MCF 10A (cell line): ENCODE data around the gene ZNF343. TPM values are rescaled to one million over a fixed set of nuclear protein-coding genes. Genes with fewer than 3 reads are reported as not detected.

Experiments used
- BruUV-seq: library from RNA; stranded (reverse); fragments of 400-500 nt; replicated peaks from 2 replicates; lab custom pipeline; 2021; lab: Mats Ljungman, UMichigan
- CTCF ChIA-PET: fragments of 300-600 bp; sonication (Branson Sonifier 250); formaldehyde crosslinking; extraction: SDS; loops from one replicate; lab custom pipeline; 2021; ENCODE audit warnings: antibody characterized with exemption, inconsistent platforms; lab: Yijun Ruan, JAX
- POLR2A ChIA-PET: fragments of 300-600, 350-650 bp; sonication (Branson Sonifier 250); formaldehyde crosslinking; extraction: SDS; loops from one replicate; lab custom pipeline; 2020; ENCODE audit warnings: antibody characterized with exemption, inconsistent platforms; lab: Yijun Ruan, JAX
- DNase-seq: peaks from one replicate; pipeline ENCODE4 v3.0.0-alpha.2; 2018; ENCODE audit not compliant: unreplicated experiment
- H3K27ac Mint-ChIP-seq: one replicate; pipeline ENCODE4 v1.8.0; 2022; ENCODE audit warnings: mild to moderate bottlenecking, low read depth, mixed read lengths; ENCODE audit not compliant: unreplicated experiment
- H3K27me3 Mint-ChIP-seq: one replicate; pipeline ENCODE4 v1.8.0; 2022; ENCODE audit warnings: mixed read lengths; ENCODE audit not compliant: insufficient read depth, unreplicated experiment
- H3K36me3 Mint-ChIP-seq: one replicate; pipeline ENCODE4 v1.8.0; 2022; ENCODE audit warnings: mild to moderate bottlenecking, moderate library complexity, mixed read lengths; ENCODE audit not compliant: insufficient read depth, unreplicated experiment
- H3K4me1 Mint-ChIP-seq: one replicate; pipeline ENCODE4 v1.8.0; 2022; ENCODE audit warnings: mixed read lengths; ENCODE audit not compliant: insufficient read depth, unreplicated experiment
- H3K4me3 Mint-ChIP-seq: one replicate; pipeline ENCODE4 v1.8.0; 2022; ENCODE audit warnings: mild to moderate bottlenecking, moderate library complexity, mixed read lengths; ENCODE audit not compliant: unreplicated experiment
- H3K9me3 Mint-ChIP-seq: one replicate; pipeline ENCODE4 v1.8.0; 2022; ENCODE audit warnings: mixed read lengths; ENCODE audit not compliant: unreplicated experiment
- intact Hi-C: fragments of 100-400 bp; cut with micrococcal nuclease; formaldehyde crosslinking; loops from 2 replicates; pipeline ENCODE4 v1.14.1; 2022
- total RNA-seq: library from RNA; stranded (reverse); gene quantifications from 2 replicates; pipeline ENCODE4 v1.2.3, GENCODE V29; 2022
- TF ChIP-seq, protein P1 (sequence below): fragments of 200-600 bp; IDR thresholded peaks from one replicate; pipeline ENCODE4 v1.8.0; 2022; ENCODE audit warnings: antibody characterized with exemption, mild to moderate bottlenecking; ENCODE audit not compliant: unreplicated experiment

The ZNF343 gene
- total RNA-seq, 1 experiment from 2014 or later, result 16.6 TPM

DNA sequence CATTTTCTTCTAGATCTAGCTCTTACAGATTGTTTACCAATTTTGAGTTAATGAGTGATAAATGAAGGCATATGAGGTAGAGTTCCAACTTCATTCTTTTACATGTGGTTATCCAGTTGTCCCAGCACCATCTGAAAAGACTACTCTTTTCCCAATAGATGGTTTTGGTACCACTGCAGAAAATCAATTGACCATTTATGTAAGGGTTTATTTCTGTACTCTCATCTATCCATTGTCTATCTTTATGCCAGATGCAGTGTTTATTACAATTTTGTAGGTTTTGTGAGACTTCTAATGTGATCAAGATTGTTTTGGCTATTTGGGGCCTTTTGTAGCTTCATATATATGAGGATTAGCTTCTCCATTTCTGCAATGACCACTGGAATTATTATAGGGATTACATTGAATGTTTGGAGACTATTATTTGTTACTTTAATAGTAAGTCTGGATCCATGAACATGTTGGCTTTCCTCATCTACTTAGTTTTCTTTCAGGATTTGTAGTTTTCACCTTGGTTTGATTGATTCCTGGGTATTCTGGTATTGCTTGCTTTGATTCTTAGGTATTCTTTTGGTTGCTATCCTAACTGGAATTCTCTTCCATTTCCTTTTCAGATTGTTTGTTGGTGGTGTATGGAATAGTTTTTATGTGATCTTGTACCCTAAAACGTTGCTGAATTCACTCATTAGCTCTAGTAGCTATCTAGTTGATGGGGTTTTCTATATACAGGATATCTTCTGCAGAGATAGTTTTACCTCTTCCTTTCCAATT, 48.5 kb downstream of the ZNF343 start:
- H3K27me3 Mint-ChIP-seq, result no peaks in the 10 kb centered on the region
- intact Hi-C loops, result loop anchor here (10.0 kb wide), 2 partner anchors 55 to 495 kb away; no protein-coding TSS in a partner anchor
- H3K4me3 Mint-ChIP-seq, result no peak overlapping the region
- no peak overlapping the region for H3K27ac Mint-ChIP-seq
- peaks cover 55% of the 10 kb centered on the region for H3K36me3 Mint-ChIP-seq
- DNase-seq, result no peak
- BruUV-seq, result TSS peak; percentile 1
- POLR2A ChIA-PET, result interaction anchor here (1.3 to 3.4 kb wide), 2 partner anchors 8 to 9 kb away, joined by 3 to 28 read pairs; partner anchors contain the start of gene SNRPB
- no peaks in the 10 kb centered on the region for H3K4me1 Mint-ChIP-seq
- no peaks in the 10 kb centered on the region for H3K9me3 Mint-ChIP-seq
- TF ChIP-seq, protein P1, sequence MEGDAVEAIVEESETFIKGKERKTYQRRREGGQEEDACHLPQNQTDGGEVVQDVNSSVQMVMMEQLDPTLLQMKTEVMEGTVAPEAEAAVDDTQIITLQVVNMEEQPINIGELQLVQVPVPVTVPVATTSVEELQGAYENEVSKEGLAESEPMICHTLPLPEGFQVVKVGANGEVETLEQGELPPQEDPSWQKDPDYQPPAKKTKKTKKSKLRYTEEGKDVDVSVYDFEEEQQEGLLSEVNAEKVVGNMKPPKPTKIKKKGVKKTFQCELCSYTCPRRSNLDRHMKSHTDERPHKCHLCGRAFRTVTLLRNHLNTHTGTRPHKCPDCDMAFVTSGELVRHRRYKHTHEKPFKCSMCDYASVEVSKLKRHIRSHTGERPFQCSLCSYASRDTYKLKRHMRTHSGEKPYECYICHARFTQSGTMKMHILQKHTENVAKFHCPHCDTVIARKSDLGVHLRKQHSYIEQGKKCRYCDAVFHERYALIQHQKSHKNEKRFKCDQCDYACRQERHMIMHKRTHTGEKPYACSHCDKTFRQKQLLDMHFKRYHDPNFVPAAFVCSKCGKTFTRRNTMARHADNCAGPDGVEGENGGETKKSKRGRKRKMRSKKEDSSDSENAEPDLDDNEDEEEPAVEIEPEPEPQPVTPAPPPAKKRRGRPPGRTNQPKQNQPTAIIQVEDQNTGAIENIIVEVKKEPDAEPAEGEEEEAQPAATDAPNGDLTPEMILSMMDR, result no peak
- CTCF ChIA-PET, result interaction anchor here (1.6 to 1.8 kb wide), 3 partner anchors 8 to 494 kb away, joined by 5 to 13 read pairs (median 9); no protein-coding TSS in a partner anchor

DNA sequence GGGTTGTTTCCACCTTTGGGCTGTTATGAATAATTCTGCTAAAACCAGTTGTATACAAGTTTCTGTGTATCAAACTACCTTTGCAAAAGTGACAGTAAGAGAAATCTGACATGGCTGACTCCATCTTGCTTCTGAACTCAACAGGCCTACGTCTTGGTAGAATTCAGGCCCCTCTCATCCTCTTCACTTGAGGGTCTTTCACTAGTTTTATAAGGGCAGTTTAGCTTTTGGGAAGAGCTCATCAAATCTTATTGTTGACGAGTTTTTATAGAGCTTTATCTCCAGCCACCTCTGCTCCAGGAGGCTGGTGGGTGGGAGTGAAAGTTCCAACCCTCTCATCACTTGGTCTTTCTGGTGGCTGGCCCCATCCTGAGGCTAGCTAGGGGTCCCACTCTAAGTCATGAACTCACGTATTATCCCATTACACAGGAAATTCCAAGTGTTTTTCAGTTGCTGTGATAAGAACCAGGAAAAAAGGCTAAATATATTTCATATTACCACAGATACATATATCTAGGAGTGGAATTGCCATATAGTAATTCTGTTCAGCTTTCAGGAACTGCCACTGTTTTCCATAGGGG, 49.7 kb downstream of the ZNF343 start:
- ChIA-PET POLR2A (interaction anchor here (0.9 to 3.4 kb wide), 2 partner anchors 10 to 247 kb away, joined by 3 to 28 read pairs; partner anchors contain the start of gene SNRPB), CTCF (interaction anchor here (1.6 to 2.5 kb wide), 2 partner anchors 9 to 493 kb away, joined by 5 to 13 read pairs; no protein-coding TSS in a partner anchor)
- Mint-ChIP-seq H3K4me1 (no peaks in the 10 kb centered on the region), H3K4me3 (no peak overlapping the region), H3K27me3 (no peaks in the 10 kb centered on the region), H3K9me3 (no peaks in the 10 kb centered on the region), H3K36me3 (peaks cover 44% of the 10 kb centered on the region), H3K27ac (no peak overlapping the region)
- no peak for DNase-seq
- BruUV-seq, result no TSS peak
- TF ChIP-seq, protein P1, result no peak
- intact Hi-C loops, result loop anchor here (10.0 kb wide), 2 partner anchors 54 to 494 kb away; no protein-coding TSS in a partner anchor

DNA sequence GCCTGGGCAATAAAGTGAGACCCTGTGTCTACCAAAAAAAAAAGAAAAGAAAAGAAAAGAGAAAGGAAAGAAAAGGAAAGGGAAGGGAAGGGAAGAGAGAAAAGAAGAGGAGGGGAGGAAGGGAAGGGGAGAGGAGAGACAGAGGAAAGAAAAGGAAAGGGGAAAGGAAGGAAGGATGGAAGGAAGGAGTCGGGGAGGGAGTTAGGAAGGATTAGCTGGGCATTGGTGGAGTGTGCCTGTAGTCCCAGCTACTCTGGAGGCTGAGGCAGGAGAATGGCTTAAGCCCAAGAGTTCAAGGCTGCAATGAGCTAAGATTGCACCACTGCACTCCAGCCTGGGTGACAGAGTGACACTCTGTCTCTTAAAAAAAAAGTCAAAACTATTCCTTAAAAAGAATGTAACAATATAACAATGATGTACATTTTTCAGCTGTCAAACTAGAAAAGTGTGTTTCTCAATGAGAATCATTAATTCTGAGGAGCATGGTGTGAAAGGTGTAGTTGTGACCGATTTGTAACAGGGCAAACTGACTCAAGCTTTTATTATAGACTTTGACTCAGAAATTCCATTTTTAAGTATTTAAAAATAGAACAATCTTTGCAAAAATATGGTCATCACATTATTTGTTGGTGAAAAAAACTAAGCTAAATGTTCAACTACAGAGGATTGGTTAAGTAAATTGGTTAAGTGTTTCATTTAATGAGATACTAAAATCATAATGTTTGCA, 52.8 kb downstream of the ZNF343 start:
- Mint-ChIP-seq H3K4me1 (peaks cover 14% of the 10 kb centered on the region), H3K36me3 (peaks cover 13% of the 10 kb centered on the region), H3K9me3 (no peaks in the 10 kb centered on the region), H3K27ac (no peak overlapping the region), H3K4me3 (no peak overlapping the region), H3K27me3 (no peaks in the 10 kb centered on the region)
- ChIA-PET POLR2A (interaction anchor here (0.6 to 2.5 kb wide), 5 partner anchors 12 to 989 kb away, joined by 3 to 11 read pairs (median 3); partner anchors contain the start of genes NSFL1C and SNRPB), CTCF (interaction anchor here (0.8 to 2.0 kb wide), 15 partner anchors 9 to 691 kb away, joined by 3 to 16 read pairs (median 4); no protein-coding TSS in a partner anchor)
- intact Hi-C loops, result loop anchor here (10.0 kb wide), 2 partner anchors 51 to 491 kb away; no protein-coding TSS in a partner anchor
- TF ChIP-seq, protein P1, result no peak
- no TSS peak for BruUV-seq
- DNase-seq, result no peak
